PFSK-1 (cell line): Measurements from ENCODE around the gene DNAH8.

Experiments
- SIN3A ChIP-seq: IDR thresholded peaks from 2 replicates; pipeline ENCODE4 v1.6.1; 2012; ENCODE audit warnings: mild to moderate bottlenecking, low read length, moderate library complexity, borderline replicate concordance; ENCODE audit not compliant: insufficient read depth
- TAF1 ChIP-seq: IDR thresholded peaks from 2 replicates; pipeline ENCODE4 v1.6.1; 2012; ENCODE audit warnings: low read length, control low read depth, borderline replicate concordance; ENCODE audit not compliant: insufficient read depth
- TF ChIP-seq, protein P1 (sequence below), 2 experiments: IDR thresholded peaks; 2 replicates each; pipeline versions ENCODE4 v1.6.1 to v1.8.0; 2011 to 2012; ENCODE audit warnings: low read depth in 2 of 2, low read length in 2 of 2, control low read depth in 1 of 2, inconsistent platforms in 1 of 2, mild to moderate bottlenecking in 1 of 2, moderate library complexity in 1 of 2; ENCODE audit not compliant: insufficient read depth in 1 of 2

DNA sequence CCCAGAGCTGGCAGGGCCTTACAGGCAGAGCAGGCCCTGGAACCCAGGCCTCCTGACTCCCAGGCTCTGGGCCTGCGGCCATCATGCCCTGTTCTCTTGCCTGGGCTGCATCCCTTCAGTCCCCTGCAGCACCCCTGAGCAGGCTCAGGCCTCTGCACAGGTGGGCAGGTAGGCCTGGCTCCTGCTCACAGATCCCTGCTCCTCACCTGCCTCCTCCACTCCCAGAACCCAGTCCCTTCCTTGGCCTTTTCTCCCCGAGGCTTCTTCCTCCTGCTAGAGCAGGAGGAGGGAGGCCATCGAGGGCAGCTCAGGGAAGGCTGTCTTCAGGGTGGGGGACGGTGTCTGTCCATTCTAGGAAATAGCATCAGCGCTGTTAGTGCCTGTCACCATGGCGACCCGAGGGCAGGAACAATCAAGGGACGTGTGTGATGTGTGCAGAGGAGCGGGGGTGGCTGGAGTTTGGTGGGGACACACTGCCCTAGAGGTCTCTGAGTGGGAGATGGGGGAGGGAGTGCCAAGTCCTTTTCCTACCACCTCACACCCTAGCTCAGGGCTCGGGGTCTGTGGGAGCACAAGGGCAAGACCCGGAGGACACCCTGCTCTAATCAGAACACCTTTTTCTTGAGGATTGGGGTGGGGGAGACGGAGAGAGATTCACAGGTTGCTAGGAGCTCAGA is 360.0 kb downstream of the DNAH8 start:
- no peak for TF ChIP-seq SIN3A
- TF ChIP-seq TAF1, result no peak
- TF ChIP-seq, protein P1, sequence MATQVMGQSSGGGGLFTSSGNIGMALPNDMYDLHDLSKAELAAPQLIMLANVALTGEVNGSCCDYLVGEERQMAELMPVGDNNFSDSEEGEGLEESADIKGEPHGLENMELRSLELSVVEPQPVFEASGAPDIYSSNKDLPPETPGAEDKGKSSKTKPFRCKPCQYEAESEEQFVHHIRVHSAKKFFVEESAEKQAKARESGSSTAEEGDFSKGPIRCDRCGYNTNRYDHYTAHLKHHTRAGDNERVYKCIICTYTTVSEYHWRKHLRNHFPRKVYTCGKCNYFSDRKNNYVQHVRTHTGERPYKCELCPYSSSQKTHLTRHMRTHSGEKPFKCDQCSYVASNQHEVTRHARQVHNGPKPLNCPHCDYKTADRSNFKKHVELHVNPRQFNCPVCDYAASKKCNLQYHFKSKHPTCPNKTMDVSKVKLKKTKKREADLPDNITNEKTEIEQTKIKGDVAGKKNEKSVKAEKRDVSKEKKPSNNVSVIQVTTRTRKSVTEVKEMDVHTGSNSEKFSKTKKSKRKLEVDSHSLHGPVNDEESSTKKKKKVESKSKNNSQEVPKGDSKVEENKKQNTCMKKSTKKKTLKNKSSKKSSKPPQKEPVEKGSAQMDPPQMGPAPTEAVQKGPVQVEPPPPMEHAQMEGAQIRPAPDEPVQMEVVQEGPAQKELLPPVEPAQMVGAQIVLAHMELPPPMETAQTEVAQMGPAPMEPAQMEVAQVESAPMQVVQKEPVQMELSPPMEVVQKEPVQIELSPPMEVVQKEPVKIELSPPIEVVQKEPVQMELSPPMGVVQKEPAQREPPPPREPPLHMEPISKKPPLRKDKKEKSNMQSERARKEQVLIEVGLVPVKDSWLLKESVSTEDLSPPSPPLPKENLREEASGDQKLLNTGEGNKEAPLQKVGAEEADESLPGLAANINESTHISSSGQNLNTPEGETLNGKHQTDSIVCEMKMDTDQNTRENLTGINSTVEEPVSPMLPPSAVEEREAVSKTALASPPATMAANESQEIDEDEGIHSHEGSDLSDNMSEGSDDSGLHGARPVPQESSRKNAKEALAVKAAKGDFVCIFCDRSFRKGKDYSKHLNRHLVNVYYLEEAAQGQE (IDR thresholded peaks at IDR 0.05; ENCODE audit: insufficient read depth in 1 of 2, low read depth in 2 of 2, low read length in 2 of 2), result no peak
